ENCODE results near the gene DLX2.

- no peak for TF ChIP-seq CTCF (IDR thresholded peaks at IDR 0.05)
- no peak for TF ChIP-seq POLR2A (IDR thresholded peaks at IDR 0.05)
- TF ChIP-seq EP300 (IDR thresholded peaks at IDR 0.05): no peak
- TF ChIP-seq POLR2AphosphoS5 (IDR thresholded peaks at IDR 0.05): no peak
Observed at GRCh38 chr2:172098287-172098649, 4.4 kb downstream of the DLX2 start.

Data from upper lobe of left lung (tissue), 4 donors.